AG04450 (cell line): Measurements from ENCODE around the gene PDLIM1. TPM values are rescaled to one million over a fixed set of nuclear protein-coding genes. Genes with fewer than 3 reads are reported as not detected.

ENCODE experiments used
- CTCF ChIA-PET: fragments of 300-600, 350-600 bp; formaldehyde crosslinking; extraction: SDS; loops from one replicate; lab custom pipeline; 2022; ENCODE audit warnings: antibody characterized with exemption, inconsistent platforms; lab: Charles Lee
- POLR2A ChIA-PET: fragments of 350-600 bp; formaldehyde crosslinking; extraction: SDS; loops from one replicate; lab custom pipeline; 2021; ENCODE audit warnings: antibody characterized with exemption, inconsistent platforms; lab: Yijun Ruan, JAX
- DNase-seq: peaks from one replicate; pipeline ENCODE4 v3.0.0-alpha.2; 2011; ENCODE audit warnings: low read depth, low spot score
- H3K27ac ChIP-seq: one replicate; pipeline ENCODE4 v1.5.1; 2012; ENCODE audit warnings: low read depth, low read length, control low read depth
- H3K27me3 ChIP-seq: one replicate; pipeline ENCODE4 v1.6.0; 2012; ENCODE audit warnings: low read length; ENCODE audit not compliant: control insufficient read depth, insufficient read depth
- H3K4me3 ChIP-seq: 2 replicates; pipeline ENCODE4 v1.5.1; 2011; ENCODE audit warnings: mild to moderate bottlenecking, low read depth, low read length, control low read depth
- H3K9me3 ChIP-seq: 2 replicates; pipeline ENCODE4 v1.5.1; 2012; ENCODE audit warnings: low read length; ENCODE audit not compliant: control insufficient read depth, insufficient read depth
- CTCF ChIP-seq: IDR thresholded peaks from 2 replicates; pipeline ENCODE4 v1.5.1; 2011; ENCODE audit warnings: low read depth, low read length, control low read depth, inconsistent platforms
- polyA plus RNA-seq: library from polyadenylated mRNA; depleted of rRNA; stranded (reverse); fragments of >200 nt; gene quantifications from 2 replicates; pipeline ENCODE4 v1.2.3, GENCODE V29; 2011

The PDLIM1 gene
- polyA plus RNA-seq, 1 experiment, result 255 TPM

DNA sequence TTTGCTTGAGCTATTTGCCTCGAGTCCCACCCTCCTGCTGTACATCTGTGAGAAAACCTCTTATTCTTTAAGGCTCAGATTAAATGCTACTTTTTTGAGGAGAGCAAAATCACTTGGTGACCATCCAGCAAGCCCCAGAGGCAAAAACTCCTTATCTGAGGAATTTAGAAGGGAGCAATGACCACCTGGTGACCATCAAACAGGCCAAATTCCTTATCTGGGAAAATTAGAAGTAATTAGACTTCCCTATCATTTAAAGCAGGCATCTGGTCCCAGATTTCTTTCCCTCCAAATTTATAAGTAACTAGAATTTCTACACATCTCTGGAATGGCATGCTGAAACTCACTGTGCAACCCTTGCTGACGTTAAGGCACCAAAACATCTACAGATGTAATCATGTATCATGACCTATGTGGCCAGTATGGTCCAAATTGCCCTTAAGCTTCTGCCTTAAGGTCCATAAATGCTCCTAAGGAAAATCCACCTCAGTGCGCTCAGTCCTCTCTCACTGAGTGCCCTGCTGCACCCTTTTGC, 40.9 kb upstream of the PDLIM1 start:
- Histone ChIP-seq H3K27me3 (no peaks in the 10 kb centered on the region), H3K9me3 (no peaks in the 10 kb centered on the region; the same call in 1 of the 2 replicates), H3K27ac (no peak overlapping the region), H3K4me3 (no peak overlapping the region)
- no peak for DNase-seq
- ChIA-PET CTCF (no interaction called here), POLR2A (no interaction called here)
- TF ChIP-seq CTCF, result no peak

GRCh38 chr10:95330966-95331453, 40.2 kb upstream of the PDLIM1 start:
- Histone ChIP-seq H3K4me3 (no peak overlapping the region), H3K9me3 (no peaks in the 10 kb centered on the region), H3K27ac (no peak overlapping the region), H3K27me3 (no peaks in the 10 kb centered on the region)
- TF ChIP-seq CTCF, result no peak
- ChIA-PET POLR2A (no interaction called here), CTCF (interaction anchor here (0.6 to 0.9 kb wide), 2 partner anchors 18 to 125 kb away, joined by 3 read pairs; no protein-coding TSS in a partner anchor)
- DNase-seq, result no peak

GRCh38 chr10:95329296-95329695, 38.5 kb upstream of the PDLIM1 start:
- ChIA-PET CTCF (no interaction called here), POLR2A (no interaction called here)
- Histone ChIP-seq H3K27ac (no peak overlapping the region), H3K27me3 (no peaks in the 10 kb centered on the region), H3K9me3 (no peaks in the 10 kb centered on the region), H3K4me3 (no peak overlapping the region)
- no peak for DNase-seq
- TF ChIP-seq CTCF, result no peak

DNA sequence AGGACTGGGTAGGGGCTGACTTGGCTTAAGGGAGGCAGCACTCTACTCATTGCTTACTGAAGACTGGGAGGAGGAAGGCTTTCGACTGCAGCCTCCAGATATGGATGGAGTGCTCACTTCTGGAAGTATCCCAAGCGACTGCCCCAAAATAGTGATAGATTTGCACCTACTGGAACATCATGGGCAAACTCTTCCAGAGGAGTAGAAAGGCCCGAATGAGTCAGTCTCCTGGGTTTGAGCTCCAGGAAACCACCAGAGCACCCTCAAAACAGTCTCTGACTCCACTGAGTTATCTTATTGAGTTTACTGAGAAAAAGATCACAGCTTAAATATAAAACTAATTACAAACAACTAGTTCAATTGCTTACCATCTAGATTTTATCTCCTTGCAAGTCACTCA, 37.2 kb upstream of the PDLIM1 start:
- DNase-seq, result no peak
- CTCF ChIA-PET, result interaction anchor here (0.6 to 0.7 kb wide), 3 partner anchors 83 to 883 kb away, joined by 3 read pairs; partner anchors contain the start of gene TCTN3

More for the DNA sequence above, 37.2 kb upstream of the PDLIM1 start:
- H3K4me3 ChIP-seq, result no peak overlapping the region
- no peak for TF ChIP-seq CTCF
- no peak overlapping the region for H3K27ac ChIP-seq
- POLR2A ChIA-PET, result interaction anchor here (0.9 kb wide), 1 partner anchor 19 kb away, joined by 4 read pairs; no protein-coding TSS in a partner anchor
- H3K27me3 ChIP-seq, result no peaks in the 10 kb centered on the region
- no peaks in the 10 kb centered on the region for H3K9me3 ChIP-seq
